Effector memory CD4-positive, alpha-beta T cell (primary cell): ENCODE data around the gene SYNGR3.

Experiments used
- DNase-seq, 3 donors: peaks; one replicate each; pipeline ENCODE4 v3.0.0-alpha.2; 2020
- H3K27ac ChIP-seq: 2 replicates; pipeline ENCODE4 v1.7.0; 2013; ENCODE audit warnings: mild to moderate bottlenecking, low read length, moderate library complexity; ENCODE audit not compliant: insufficient read depth, poor library complexity, severe bottlenecking
- H3K27me3 ChIP-seq: replicated peaks from 2 replicates; pipeline ENCODE4 v1.7.0; 2013; ENCODE audit warnings: mild to moderate bottlenecking, low read length; ENCODE audit not compliant: insufficient read depth, control insufficient read depth, poor library complexity, severe bottlenecking
- H3K36me3 ChIP-seq: 2 replicates; pipeline ENCODE4 v1.7.0; 2013; ENCODE audit warnings: mild to moderate bottlenecking, low read length, moderate library complexity; ENCODE audit not compliant: control insufficient read depth, insufficient read depth
- H3K4me1 ChIP-seq: 2 replicates; pipeline ENCODE4 v1.7.0; 2013; ENCODE audit warnings: low read length, mild to moderate bottlenecking; ENCODE audit not compliant: control insufficient read depth, insufficient read depth, poor library complexity, severe bottlenecking
- H3K4me3 ChIP-seq: 2 replicates; pipeline ENCODE4 v1.7.0; 2013; ENCODE audit warnings: low read length, low read depth, mild to moderate bottlenecking; ENCODE audit not compliant: insufficient read depth, poor library complexity, severe bottlenecking
- H3K9me3 ChIP-seq: 2 replicates; pipeline ENCODE4 v1.7.0; 2013; ENCODE audit warnings: mild to moderate bottlenecking, low read length, moderate library complexity; ENCODE audit not compliant: control insufficient read depth

The SYNGR3 gene

DNA sequence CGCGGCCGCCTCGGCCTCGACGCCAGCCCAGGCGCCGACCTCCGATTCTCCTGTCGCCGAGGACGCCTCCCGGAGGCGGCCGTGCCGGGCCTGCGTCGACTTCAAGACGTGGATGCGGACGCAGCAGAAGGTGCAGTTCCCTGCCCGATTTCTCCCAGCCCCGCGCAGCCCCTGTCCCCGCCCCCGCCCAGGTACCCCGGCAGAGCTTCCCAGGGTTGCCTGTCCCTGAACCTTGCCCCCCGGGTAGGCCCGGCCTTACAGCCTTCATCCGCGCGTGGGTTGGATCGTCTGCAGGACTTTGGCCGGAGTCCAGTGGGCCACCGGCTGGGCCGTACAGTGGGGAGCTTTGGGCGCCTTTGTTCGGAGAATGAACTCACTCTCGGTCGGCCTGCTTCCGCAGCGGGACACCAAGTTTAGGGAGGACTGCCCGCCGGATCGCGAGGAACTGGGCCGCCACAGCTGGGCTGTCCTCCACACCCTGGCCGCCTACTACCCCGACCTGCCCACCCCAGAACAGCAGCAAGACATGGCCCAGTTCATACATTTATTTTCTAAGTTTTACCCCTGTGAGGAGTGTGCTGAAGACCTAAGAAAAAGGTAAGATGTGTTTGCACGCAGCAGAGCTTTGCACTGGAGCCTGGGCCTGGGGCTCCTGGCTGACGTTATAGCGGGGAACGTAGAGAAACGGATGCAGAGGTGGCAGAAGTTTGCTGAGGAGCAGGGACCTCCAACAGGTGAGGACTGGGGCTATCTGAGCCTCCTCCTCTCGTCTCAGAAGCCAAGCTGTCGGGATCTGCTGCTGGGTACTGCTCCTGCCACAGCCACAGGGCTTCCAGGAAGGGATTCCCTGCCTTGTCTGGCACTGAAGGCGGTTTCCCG is 5.2 kb upstream of the SYNGR3 start:
- no peak for DNase-seq
- peak overlapping the region; percentile 57 for H3K27ac ChIP-seq
- H3K9me3 ChIP-seq, result no peaks in the 10 kb centered on the region
- peaks cover 20% of the 10 kb centered on the region for H3K4me1 ChIP-seq
- H3K36me3 ChIP-seq, result peaks cover 17% of the 10 kb centered on the region
- peaks cover 24% of the 10 kb centered on the region for H3K27me3 ChIP-seq
- H3K4me3 ChIP-seq, result peak overlapping the region; percentile 76

DNA sequence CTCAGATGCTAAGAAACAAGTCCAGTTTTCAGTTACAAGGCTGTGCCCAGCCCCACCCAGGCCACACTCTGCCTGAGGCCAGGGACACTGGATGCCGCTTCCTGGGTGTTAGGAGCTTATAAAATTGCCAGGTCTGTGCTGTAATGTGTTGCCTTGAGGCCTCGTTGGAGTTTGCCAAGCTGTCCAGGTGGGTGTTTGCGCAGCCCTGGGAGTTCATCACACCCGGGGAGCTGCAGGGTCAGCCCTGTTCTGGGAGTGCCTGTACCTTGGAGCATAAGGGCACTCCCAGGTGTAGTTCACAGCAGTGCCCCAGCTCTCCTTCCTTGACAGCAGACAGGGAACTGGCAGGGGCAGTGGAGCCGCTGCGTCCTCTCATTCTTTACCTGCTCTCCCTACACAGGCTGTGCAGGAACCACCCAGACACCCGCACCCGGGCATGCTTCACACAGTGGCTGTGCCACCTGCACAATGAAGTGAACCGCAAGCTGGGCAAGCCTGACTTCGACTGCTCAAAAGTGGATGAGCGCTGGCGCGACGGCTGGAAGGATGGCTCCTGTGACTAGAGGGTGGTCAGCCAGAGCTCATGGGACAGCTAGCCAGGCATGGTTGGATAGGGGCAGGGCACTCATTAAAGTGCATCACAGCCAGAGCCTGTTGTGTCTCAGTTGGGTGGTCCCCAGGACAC is 4.2 kb upstream of the SYNGR3 start:
- Histone ChIP-seq H3K36me3 (peaks cover 17% of the 10 kb centered on the region), H3K4me1 (peaks cover 26% of the 10 kb centered on the region), H3K27me3 (peaks cover 27% of the 10 kb centered on the region), H3K9me3 (no peaks in the 10 kb centered on the region), H3K4me3 (no peak overlapping the region), H3K27ac (no peak overlapping the region)
- no peak for DNase-seq

GRCh38 chr16:1987198-1987597 is 2.6 kb upstream of the SYNGR3 start:
- Histone ChIP-seq H3K36me3 (peaks cover 17% of the 10 kb centered on the region), H3K9me3 (no peaks in the 10 kb centered on the region), H3K27ac (no peak overlapping the region), H3K4me1 (peaks cover 38% of the 10 kb centered on the region), H3K4me3 (no peak overlapping the region), H3K27me3 (peaks cover 16% of the 10 kb centered on the region)
- no peak for DNase-seq

GRCh38 chr16:1990101-1990350 is 256 bp downstream of the SYNGR3 start:
- no peak for DNase-seq

DNA sequence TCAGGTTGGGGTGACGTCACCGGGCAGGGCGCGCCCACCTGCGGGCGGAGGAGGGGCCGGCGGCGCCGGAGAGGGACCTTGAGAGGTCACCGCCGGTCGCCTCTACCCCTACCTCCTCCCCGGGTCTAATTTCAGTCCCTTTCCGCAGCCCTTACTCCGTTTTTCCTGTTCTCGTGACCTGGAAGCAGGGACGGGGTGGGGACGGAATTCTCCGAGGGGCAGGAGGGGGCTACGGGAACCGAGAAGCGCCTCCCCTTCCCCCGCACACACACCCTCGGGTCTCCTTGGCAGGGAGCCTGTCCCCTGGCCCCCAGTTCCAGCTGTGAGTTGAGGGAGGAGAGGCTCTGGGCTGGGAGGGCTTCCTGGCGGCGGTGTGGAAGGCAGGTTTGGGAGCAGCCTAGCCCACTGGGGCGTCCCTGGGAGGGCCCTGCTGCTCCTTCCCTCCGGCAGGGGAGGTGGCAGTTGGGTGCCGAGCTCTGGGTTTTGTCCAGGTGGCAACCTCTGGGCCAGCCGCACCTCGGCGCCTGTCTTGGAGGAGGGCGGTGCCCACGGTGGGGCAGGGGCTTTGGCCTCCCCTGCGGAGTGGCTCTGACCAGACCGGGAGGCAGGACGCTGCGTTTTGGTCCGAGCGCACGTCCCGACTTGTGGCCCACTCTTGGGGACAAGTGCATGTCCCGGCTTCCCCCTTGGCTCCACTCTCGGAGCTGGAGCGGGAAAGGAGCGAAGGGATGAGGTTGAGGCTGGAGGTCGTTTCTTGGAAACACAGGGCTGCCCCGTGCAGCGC is 773 bp downstream of the SYNGR3 start:
- peaks cover 14% of the 10 kb centered on the region for H3K36me3 ChIP-seq
- peak overlapping the region; percentile 43 for H3K4me3 ChIP-seq
- no peak overlapping the region for H3K27ac ChIP-seq
- H3K27me3 ChIP-seq, result peaks cover 16% of the 10 kb centered on the region
- H3K9me3 ChIP-seq, result no peaks in the 10 kb centered on the region
- no peak for DNase-seq
- peaks cover 21% of the 10 kb centered on the region for H3K4me1 ChIP-seq

More at GRCh38 chr16:1990101-1990350, 256 bp downstream of the SYNGR3 start:
- Histone ChIP-seq H3K36me3 (peaks cover 17% of the 10 kb centered on the region), H3K27ac (no peak overlapping the region), H3K9me3 (no peaks in the 10 kb centered on the region), H3K4me3 (peak overlapping the region; percentile 43), H3K4me1 (peaks cover 24% of the 10 kb centered on the region), H3K27me3 (peaks cover 16% of the 10 kb centered on the region)

DNA sequence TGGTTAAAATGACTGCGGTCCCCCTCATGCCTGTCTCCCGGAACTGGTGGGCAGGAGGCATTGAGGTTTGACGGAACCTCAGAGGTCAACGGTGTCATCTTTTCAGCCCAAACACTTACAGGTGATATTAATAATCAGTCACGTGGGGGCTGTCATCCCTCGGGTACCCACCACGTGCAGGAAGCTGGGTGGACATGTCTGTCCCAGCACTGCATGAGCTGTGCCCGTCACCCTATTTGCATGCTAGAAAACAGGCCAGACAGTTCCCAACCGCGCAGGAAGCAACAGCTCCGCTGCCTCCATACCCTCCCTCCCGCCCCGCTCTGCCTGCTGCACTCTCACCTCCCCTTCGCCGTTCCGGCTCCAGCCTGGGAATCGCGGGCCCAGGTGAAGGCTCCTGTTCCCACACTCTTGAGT is 1.4 kb downstream of the SYNGR3 start:
- H3K27ac ChIP-seq, result peak overlapping the region; percentile 60
- no peaks in the 10 kb centered on the region for H3K9me3 ChIP-seq
- H3K36me3 ChIP-seq, result peaks cover 8% of the 10 kb centered on the region
- DNase-seq, result peak; percentile 50 to 56 (median 53)
- peaks cover 16% of the 10 kb centered on the region for H3K27me3 ChIP-seq
- peaks cover 21% of the 10 kb centered on the region for H3K4me1 ChIP-seq
- peak overlapping the region; percentile 43 for H3K4me3 ChIP-seq

GRCh38 chr16:1991588-1991947 is 1.8 kb downstream of the SYNGR3 start:
- no peaks in the 10 kb centered on the region for H3K9me3 ChIP-seq
- peaks cover 21% of the 10 kb centered on the region for H3K4me1 ChIP-seq
- peak overlapping the region; percentile 2 for H3K4me3 ChIP-seq
- peak overlapping the region; percentile 60 for H3K27ac ChIP-seq
- DNase-seq, result no peak
- peaks cover 16% of the 10 kb centered on the region for H3K27me3 ChIP-seq
- peaks cover 4% of the 10 kb centered on the region for H3K36me3 ChIP-seq

DNA sequence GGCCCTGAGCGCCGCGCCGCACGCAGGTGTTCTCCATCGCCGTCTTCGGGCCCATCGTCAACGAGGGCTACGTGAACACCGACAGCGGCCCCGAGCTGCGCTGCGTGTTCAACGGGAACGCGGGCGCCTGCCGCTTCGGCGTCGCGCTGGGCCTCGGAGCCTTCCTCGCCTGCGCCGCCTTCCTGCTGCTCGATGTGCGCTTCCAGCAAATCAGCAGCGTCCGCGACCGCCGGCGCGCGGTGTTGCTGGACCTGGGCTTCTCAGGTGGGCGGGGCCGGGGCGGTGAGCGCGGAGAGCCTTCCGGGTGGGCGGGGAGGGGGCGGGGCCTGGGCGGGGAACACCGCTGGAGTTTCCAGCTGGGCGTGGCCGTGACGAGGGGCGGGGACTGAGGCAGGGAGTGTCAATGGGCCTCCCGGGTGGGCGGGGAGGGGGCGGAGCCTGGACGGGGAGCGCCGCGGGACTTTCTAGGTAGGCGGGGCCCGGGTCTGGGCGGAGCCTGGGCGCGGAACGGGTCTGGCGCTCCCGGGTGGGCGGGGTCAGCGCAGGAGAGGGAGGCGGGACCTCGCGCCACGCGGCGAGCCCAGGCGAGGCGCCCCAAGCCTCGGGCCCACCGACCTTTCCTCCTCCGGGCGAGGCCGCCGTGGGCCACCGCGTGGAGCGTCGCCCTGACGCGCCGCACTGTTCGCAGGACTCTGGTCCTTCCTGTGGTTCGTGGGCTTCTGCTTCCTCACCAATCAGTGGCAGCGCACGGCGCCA is 2.4 kb downstream of the SYNGR3 start:
- Histone ChIP-seq H3K4me1 (peaks cover 21% of the 10 kb centered on the region), H3K27me3 (peaks cover 16% of the 10 kb centered on the region), H3K9me3 (no peaks in the 10 kb centered on the region), H3K27ac (peak overlapping the region; percentile 60), H3K4me3 (peak overlapping the region; percentile 2), H3K36me3 (no peaks in the 10 kb centered on the region)
- peak; percentile 96 to 100 (median 99) for DNase-seq

- DNase-seq, result peak in 1 of 3 donors; percentile 10
- Histone ChIP-seq H3K9me3 (no peaks in the 10 kb centered on the region), H3K4me3 (no peak overlapping the region), H3K4me1 (peaks cover 21% of the 10 kb centered on the region), H3K36me3 (peaks cover 5% of the 10 kb centered on the region), H3K27me3 (peaks cover 16% of the 10 kb centered on the region), H3K27ac (no peak overlapping the region)
Observed at GRCh38 chr16:1992704-1993317, 3.0 kb downstream of the SYNGR3 start.
